ENCODE data around the gene SLC2A2.
A peak's percentile ranks its signal among the peaks of the same experiment; 100 is the strongest.
"Not testable (repeated sequence)": the region's sequence is repeated elsewhere in the genome, so short reads cannot be mapped to it uniquely, and the experiment has no call there.

The SLC2A2 gene

DNA sequence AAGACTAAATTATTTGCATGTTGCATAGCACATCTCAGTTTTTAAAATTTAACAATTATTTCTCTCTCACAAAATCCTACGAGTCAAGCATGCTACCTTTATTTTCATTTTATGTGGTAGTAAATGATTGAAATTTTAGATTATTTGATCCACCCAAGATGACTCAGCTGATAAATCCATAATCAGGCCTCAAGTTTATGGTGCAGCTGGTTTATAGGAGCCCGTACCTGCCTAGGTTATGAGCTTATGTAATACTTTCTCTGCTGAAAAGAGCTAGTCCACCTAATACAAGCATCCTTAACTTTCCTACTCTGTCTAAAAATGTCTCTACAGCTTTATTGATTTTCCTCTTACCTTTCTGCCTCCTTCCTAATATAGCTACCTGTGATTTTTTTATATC lies 41.2 kb downstream of the SLC2A2 start:
- DNase-seq (ENCODE audit: low read depth) = no peak

DNA sequence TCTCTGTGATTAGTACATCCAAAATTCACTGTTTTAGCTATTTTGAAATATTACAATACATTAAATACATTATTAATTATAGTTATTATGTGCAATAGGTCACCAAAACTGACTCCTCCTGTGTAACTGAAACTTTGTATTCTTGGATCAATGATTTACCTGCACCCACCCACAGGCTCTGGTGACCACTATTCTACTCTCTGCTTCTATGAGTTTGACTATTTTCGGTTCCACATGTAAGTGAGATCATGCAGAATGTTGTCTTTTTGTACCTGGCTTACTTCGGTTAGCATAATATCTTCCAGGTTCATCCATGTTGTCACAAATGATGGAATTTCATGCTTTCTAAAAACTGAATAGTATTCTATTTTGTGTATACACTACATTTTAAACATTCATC lies 43.8 kb downstream of the SLC2A2 start:
- DNase-seq (ENCODE audit: low read depth) = no peak

DNA sequence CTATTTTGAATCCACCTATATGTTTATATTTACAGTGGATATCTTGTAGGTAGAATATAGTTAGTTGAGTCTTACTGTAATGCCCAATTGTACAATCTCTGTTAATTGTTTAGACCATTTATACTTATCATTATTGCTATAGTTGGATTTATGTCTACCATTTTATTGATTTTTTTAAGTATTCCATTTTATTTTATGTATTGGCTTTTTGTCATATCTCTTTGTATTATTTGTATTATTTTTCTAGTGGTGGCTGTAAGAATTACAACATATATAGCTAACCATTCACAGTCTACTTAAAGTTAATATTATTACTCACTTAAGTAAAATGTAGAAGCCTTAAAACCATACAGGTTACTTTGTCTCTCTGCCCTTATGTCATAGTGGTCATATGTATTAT lies 46.1 kb downstream of the SLC2A2 start:
- DNase-seq (ENCODE audit: low read depth) = no peak

DNA sequence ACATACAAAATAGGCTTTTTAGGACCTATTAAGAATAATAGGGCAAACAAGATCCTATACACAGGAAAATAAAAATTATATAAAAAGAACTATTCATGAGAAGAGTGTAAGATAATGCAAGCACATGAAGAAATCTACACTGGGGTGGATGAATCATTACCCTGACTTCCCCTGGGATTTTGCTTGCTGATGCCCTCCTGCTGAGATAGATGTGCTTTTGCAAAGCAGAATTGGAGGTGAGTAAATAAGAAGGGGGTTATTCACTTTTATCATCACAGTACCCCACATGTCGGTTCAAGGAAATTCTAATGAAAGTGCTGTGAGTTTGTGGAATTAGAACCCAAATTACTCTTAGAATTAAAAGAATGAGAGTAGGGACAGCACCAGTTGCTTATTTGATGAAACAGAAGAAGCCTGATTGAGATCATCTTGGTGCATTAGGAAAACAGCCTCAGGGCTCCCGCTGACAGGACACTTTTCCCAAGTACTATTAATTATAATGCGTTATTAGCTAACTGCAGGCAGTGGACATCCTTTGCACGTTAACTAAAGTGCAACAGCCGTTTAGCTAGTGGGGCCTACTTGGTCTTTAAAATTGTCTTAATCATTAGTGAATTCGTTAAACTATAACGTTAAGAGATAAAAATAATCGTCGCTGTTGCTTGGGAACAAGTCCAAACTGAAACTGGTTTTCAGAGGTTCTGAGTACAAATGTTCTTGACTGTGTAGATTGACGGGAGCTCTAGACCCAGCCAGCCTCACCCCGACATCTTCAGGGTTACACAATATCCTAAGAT lies 48.4 kb downstream of the SLC2A2 start:
- no peak for DNase-seq (ENCODE audit: low read depth)

DNA sequence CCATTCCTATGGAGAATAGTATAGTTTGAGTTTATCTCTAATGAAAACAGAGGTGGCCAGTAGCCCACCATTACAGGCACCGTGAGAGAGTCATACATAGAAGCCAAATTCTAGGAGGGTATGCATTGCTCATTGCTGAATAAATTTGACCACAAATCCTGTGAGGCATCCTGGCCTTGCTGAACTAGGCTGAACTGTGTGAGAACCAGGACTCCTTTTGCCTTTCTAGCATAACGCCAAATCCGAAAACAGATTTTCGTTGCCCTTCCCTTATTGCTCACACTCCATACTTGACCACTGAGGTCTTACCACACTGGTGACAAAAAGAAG lies 50.4 kb downstream of the SLC2A2 start:
- DNase-seq (ENCODE audit: low read depth) = no peak

DNA sequence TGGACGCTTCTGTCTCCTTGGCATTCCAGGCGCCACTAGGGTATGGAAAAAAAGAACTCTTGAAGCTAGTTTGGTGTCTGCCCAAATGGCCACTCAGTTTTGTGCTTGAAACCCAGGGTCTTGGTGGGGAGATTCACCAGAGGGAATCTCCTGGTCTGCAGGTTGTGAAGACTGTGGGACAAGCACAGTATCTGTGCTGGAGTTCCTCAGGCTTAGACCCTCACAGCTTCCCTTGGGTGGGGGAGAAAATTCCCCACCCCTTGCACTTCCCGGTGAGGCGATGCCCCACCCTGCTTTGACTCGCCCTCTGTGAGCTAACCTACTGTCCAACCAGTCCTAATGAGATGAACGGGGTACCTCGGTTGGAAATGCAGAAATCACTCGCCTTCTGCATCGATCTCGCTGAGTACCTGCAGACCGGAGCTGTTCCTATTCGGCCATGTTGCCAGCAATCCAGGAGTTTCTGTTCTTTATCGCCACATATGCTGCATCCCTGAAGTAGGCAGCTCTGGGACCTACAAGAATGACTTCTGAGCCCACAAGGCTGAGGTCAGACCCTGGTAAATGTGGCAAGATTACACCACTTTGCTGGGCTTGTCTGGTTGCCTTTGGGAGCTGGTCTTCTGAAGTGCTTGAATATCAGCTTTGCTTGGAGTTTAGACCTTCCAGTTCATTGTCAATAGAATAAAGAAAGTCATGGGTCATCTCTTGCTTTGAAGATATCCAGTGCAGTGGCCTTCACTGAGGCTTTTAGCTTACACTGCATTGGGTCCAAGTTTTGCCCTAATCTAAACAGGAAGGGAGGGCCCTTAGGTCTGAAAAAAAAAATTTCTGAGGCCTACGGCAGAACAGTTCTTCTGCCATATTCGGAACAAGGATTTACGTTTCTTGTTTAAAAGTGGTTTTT lies 51.0 kb downstream of the SLC2A2 start:
- no peak for DNase-seq (ENCODE audit: low read depth)

DNA sequence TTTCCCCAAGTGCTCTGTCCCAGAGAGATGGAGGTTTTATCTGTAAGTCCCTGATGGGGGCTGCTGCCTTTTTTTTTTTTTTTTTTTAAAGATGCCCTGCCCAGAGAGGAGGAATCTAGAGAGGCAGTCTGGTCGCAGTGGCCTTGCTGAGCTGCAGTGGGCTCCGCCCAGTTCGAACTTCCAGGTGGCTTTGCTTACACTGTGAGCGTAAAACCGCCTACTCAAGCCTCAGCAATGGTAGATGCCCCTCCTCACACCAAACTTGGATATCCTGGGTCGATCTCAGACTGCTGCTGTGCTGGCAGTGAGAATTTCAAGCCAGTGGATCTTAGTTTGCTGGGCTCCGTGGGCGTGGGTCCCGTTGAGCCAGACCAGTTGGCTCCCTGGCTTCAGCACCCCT lies 51.6 kb downstream of the SLC2A2 start:
- DNase-seq (ENCODE audit: low read depth) = no peak

DNA sequence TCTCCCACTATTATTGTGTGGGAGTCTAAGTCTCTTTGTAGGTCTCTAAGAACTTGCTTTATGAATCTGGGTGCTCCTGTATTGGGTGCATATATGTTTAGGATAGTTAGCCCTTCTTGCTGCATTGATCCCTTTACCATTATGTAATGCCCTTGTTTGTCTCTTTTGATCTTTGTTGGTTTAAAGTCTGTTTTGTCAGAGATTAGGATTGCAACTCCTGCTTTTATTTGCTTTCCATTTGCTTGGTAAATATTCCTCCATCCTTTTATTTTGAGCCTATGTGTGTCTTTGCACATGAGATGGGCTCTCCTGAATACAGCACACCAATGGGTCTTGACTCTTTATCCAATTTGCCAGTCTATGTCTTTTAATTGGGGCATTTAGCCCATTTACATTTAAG lies 53.6 kb downstream of the SLC2A2 start:
- DNase-seq (ENCODE audit: low read depth) = not testable (repeated sequence)

DNA sequence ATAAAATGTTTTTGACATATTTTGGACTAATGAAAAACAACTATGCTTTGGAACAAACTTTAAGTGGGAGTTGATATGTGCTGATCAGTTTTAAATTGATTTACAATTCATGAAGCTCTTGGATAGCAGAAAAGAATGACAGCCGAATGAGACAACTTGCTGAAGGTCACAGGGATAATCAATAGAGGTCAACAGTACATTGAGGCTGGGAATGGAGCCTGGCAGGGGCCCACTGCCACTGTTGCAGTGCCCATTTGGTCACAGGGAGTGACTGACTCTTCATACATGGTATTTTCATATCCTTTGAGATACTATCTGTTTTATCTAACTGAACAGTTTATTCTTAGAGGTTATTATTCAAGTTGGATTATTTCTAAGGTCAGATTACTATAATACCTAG lies 59.4 kb downstream of the SLC2A2 start:
- no peak for DNase-seq (ENCODE audit: low read depth)

DNA sequence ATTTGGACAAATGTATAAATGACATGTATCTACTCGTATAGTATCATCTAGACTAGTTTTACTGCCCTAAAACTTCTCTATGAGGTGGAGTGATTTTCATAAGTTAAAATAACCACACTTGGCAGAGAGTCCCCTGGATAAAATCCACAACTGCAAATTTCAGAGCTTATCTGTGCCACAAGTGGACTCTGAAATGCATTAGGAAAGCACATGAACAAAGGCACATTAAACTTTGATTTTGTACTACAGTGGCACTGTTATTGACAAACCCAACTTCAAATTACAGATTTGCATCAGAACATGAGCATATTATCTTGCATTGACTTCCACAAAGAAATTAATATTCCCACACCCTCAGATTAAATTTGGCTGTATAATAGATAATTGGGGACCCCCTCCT lies 60.0 kb downstream of the SLC2A2 start:
- DNase-seq (ENCODE audit: low read depth) = no peak

DNA sequence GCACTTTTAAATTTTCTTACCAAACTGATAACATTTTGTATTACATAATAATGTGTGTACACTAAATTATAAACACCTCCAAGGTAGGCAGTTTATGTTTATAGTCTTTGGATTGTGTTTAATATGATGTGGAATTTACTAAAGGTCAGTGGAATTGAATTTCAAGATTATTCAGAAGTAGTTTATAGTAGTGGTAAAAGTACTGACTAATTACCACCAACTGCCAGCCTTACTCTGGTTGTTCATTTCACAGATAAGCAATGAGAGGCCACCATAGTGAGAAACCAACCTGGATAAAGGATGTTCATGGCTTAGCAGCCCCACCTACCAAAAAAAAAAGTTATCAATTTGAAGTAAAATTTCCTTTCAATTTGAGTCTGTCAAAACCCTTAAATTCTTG lies 64.1 kb downstream of the SLC2A2 start:
- DNase-seq (ENCODE audit: low read depth) = no peak

DNA sequence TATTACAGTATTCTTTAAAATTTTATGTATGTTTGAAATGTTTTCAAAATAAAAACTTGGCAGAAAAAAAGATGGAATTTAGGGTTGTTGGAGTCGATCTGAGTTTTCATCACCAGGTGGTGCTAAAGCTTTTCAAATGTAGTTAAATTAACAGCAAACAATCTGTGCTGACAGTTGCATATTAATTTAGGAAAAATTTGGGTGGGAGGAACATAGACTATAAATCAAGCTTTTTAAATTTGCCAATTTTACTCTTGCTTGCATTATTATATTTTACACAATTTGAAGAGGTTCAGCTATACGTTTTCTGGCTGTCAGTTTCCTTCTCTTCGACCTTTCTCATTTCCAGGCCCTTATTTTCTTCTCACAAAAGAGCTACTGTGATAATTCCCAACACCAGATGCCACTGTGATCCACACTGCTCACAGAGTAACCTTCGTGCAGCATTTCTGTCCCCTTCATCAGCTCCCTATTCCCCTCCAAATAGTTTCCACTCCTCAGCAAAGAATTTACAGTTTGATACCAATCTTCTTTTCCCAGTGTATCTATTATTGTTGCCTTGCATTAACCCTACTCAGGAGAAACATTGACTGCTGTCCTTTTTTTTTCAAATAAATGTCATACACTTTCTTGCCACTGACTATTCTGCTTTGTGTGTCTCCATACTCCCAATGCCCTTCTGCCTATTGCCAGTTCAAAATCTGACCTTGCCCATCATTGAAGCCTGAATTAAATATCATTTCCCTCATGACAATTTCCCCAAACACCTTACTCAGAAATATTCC lies 64.7 kb downstream of the SLC2A2 start:
- DNase-seq (ENCODE audit: low read depth) = peak; percentile 40

DNA sequence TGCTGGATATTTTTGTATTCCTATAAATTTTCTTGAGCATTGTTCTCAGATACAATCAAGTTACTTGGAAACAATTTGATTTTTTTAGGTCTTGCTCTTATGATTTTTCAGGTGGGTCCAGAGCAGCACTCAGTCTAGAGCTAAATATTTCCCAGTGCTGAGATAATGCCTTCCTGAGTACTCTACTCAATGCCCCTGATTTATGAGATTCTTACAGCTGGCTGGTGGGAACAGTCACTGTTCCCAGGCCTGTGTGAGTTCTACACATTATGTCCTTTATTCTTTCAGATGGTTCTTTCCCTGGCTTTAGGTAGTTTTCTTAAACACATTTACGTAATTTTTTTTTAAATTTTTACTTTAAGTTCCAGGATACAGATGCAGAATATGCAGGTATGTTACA lies 67.1 kb downstream of the SLC2A2 start:
- no peak for DNase-seq (ENCODE audit: low read depth)

DNA sequence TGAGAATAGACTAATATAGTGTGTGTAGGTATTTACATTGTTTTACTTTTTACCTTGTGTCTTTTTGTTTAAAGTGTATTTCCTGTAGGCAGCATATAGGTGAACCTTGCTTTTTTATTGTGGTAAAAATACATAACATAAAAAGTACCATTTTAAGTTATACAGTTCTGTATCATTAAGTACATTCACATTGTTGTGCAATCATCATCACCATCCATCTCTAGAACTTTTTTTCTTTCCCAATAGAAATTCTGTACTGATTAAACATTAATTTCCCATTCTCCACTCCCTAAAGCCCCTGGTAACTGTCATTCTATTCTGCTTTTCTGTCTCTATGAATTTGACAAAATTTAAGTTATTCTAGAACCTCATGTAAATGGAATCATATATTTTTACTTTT lies 69.9 kb downstream of the SLC2A2 start:
- DNase-seq (ENCODE audit: low read depth) = no peak

DNA sequence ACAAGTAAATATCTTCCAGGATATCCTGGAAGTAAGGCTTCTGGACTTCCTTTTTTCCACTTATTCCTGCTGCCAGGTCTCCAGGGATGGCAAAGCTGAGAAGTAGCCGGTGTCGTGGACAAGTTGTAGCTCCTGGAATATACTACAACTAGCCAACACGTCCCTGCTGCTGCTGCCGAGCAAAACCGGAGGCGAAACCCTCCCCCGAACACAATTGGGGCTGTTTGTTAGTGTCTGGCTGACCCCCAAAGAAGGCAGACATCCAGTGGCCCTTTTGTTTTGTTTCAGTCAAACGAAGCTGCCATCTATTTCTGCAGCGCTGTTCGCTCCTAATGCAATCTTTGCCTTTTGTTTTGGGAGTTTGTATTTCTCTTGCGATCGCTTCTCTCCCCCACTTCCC lies 72.8 kb downstream of the SLC2A2 start:
- DNase-seq (ENCODE audit: low read depth) = no peak

DNA sequence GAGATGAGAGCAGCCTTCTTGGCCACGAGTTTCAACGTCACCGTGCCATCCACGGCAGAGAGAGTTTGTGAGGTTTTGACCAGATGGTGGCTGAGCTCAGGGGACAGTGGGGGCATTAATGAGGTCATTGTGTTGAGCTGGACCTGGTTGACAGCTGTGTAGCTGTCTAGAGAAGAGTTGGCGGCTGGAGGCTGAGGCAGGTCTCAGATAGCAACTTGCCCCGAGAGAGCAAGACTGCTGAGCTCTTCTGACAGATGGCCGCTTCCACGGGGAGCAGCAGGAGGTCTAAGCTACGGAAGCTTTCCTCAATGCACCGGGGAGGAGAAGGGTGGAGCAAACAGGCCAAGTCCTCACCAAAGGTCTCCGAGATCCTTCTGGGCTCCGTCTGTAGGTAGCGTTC lies 73.3 kb downstream of the SLC2A2 start:
- DNase-seq (ENCODE audit: low read depth) = no peak

DNA sequence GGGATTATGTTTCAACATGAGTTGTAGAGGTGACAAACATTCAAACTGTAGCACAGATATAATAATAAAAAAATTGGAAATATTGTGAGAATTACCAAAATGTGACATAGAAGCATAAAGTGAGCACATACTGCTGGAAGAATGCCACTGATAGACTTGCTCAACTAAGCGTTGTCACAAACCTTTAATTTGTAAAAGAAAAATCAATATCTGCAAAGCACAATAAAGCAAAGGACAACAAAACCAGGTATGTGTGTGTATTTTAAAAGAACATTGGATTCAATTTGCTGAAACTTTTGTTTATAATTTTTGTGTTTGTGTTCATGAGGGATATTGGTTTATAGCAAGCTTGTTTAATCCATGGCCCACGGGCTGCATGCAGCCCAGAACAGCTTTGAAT lies 77.3 kb downstream of the SLC2A2 start:
- DNase-seq (ENCODE audit: low read depth) = no peak

DNA sequence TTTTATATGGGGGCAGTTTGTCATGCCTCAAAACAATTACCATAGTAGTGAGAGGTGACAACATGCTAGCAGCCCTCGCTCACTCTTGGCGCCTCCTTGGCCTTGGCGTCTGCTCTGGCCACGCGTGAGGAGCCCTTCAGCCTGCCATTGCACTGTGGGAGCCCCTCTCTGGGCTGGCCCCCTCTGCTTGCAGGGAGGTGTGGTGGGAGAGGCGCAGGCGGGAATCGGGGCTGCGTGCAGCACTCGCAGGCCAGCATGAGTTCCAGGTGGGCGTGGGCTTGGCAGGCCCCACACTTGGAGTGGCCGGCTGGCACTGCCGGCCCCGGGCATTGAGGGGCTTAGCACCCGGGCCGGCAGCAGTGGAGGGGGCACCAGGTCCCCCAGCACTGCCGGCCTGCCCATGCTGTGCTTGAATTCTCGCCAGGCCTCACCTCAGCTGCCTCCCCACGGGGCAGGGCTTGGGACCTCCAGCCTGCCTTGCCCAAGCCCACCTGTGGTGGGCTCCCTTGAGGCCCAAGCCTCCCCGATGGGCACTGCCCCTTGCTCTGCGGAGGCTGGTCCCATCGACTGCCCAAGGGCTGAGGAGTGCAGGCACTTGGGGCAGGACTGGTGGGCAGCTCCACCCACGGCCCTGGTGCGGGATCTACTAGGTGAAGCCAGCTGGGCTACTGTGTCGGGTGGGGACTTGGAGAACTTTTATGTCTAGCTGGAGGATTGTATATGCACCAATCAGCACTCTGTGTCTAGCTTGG lies 79.3 kb downstream of the SLC2A2 start:
- DNase-seq (ENCODE audit: low read depth) = no peak

Data from HS-27A (cell line).